ENCODE results near the gene CACNA1A.

CACNA1A gene

DNA sequence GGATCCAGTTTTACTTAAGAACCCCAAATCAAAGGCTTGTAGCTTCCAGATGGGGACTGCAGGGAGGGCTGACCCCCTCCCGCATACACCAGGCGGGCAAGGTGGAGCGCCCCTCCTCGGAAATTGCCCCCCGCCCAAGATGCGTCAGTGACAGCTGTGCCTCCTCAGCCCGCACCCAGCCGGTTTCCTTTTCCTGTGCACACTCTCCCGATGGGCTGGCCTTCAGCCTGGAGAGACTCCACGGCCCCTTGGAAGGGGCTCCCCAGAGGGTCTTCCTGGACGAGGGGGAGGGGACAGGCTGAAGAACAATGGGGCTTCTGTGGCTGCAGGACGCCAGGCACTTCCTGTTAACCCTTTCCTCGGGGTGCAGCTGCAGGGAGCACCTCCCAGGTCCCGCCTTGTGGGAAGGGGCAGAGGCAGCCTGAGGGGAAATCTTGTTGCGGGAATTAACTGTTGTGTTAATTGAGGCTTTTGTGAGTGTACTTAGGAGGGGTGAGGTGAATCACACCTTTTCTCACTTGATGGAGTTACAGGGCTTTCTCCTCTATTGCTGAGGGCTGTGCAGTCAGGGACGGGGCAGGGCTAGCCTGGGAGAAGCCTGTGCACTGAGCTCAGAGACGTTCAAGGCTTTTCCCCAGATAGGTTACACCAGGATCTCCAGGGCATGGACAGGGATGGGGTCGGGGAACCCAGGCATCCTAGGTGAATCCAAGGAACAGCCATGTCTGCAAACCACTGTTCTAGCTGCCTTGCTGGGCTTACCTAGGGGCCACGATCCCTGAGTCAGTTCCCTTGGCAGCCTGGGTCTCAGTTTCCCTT lies 341.7 kb downstream of the CACNA1A start (continued):
- TF ChIP-seq ZNF10 (tag by site-specific recombination; IDR thresholded peaks at IDR 0.05) (no peak), ZBTB20 (tag by site-specific recombination; IDR thresholded peaks at IDR 0.05) (peak; percentile 53; the same call in 1 of the 2 replicates), SP2 (tag by site-specific recombination; IDR thresholded peaks at IDR 0.05) (peak; percentile 77), ZNF266 (tag by site-specific recombination; IDR thresholded peaks at IDR 0.05; ENCODE audit: low read depth) (no peak), ZNF175 (tag by site-specific recombination; IDR thresholded peaks at IDR 0.05) (no peak), GLIS2 (tag by site-specific recombination; IDR thresholded peaks at IDR 0.05) (peak; percentile 64), MZF1 (tag by site-specific recombination; IDR thresholded peaks at IDR 0.05; ENCODE audit: borderline replicate concordance) (no peak), ZNF664 (tag by site-specific recombination; IDR thresholded peaks at IDR 0.05) (no peak), ZNF37A (tag by site-specific recombination; IDR thresholded peaks at IDR 0.05) (no peak), KLF8 (tag by site-specific recombination; IDR thresholded peaks at IDR 0.05) (peak; percentile 58; the same call in 1 of the 2 replicates), ZNF621 (tag by site-specific recombination; IDR thresholded peaks at IDR 0.05) (no peak), ZNF555 (tag by site-specific recombination; conservative IDR thresholded peaks at IDR 0.05) (no peak), HOXC10 (CRISPR knock-in tag; IDR thresholded peaks at IDR 0.05) (no peak), ZNF544 (tag by site-specific recombination; IDR thresholded peaks at IDR 0.05) (no peak), SP7 (tag by site-specific recombination; IDR thresholded peaks at IDR 0.05) (peak; percentile 97), ZNF184 (tag by site-specific recombination; IDR thresholded peaks at IDR 0.05) (no peak), ZNF514 (tag by site-specific recombination; IDR thresholded peaks at IDR 0.05) (no peak), ZSCAN23 (tag by site-specific recombination; IDR thresholded peaks at IDR 0.05) (no peak)
- TF ChIP-seq, protein P1, sequence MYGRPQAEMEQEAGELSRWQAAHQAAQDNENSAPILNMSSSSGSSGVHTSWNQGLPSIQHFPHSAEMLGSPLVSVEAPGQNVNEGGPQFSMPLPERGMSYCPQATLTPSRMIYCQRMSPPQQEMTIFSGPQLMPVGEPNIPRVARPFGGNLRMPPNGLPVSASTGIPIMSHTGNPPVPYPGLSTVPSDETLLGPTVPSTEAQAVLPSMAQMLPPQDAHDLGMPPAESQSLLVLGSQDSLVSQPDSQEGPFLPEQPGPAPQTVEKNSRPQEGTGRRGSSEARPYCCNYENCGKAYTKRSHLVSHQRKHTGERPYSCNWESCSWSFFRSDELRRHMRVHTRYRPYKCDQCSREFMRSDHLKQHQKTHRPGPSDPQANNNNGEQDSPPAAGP (tag by site-specific recombination; IDR thresholded peaks at IDR 0.05), result peak; percentile 99
- TF ChIP-seq, protein P2, sequence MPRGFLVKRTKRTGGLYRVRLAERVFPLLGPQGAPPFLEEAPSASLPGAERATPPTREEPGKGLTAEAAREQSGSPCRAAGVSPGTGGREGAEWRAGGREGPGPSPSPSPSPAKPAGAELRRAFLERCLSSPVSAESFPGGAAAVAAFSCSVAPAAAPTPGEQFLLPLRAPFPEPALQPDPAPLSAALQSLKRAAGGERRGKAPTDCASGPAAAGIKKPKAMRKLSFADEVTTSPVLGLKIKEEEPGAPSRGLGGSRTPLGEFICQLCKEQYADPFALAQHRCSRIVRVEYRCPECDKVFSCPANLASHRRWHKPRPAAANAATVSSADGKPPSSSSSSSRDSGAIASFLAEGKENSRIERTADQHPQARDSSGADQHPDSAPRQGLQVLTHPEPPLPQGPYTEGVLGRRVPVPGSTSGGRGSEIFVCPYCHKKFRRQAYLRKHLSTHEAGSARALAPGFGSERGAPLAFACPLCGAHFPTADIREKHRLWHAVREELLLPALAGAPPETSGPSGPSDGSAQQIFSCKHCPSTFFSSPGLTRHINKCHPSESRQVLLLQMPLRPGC (tag by site-specific recombination; IDR thresholded peaks at IDR 0.05), result no peak; the same call in 1 of the 2 replicates
- TF ChIP-seq, protein P3, sequence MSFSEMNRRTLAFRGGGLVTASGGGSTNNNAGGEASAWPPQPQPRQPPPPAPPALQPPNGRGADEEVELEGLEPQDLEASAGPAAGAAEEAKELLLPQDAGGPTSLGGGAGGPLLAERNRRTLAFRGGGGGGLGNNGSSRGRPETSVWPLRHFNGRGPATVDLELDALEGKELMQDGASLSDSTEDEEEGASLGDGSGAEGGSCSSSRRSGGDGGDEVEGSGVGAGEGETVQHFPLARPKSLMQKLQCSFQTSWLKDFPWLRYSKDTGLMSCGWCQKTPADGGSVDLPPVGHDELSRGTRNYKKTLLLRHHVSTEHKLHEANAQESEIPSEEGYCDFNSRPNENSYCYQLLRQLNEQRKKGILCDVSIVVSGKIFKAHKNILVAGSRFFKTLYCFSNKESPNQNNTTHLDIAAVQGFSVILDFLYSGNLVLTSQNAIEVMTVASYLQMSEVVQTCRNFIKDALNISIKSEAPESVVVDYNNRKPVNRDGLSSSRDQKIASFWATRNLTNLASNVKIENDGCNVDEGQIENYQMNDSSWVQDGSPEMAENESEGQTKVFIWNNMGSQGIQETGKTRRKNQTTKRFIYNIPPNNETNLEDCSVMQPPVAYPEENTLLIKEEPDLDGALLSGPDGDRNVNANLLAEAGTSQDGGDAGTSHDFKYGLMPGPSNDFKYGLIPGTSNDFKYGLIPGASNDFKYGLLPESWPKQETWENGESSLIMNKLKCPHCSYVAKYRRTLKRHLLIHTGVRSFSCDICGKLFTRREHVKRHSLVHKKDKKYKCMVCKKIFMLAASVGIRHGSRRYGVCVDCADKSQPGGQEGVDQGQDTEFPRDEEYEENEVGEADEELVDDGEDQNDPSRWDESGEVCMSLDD (tag by site-specific recombination; IDR thresholded peaks at IDR 0.05), result peak; percentile 79
- TF ChIP-seq, protein P4, sequence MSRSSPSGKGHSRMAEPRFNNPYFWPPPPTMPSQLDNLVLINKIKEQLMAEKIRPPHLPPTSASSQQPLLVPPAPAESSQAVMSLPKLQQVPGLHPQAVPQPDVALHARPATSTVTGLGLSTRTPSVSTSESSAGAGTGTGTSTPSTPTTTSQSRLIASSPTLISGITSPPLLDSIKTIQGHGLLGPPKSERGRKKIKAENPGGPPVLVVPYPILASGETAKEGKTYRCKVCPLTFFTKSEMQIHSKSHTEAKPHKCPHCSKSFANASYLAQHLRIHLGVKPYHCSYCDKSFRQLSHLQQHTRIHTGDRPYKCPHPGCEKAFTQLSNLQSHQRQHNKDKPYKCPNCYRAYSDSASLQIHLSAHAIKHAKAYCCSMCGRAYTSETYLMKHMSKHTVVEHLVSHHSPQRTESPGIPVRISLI (tag by site-specific recombination; IDR thresholded peaks at IDR 0.05), result no peak
- TF ChIP-seq, protein P5, sequence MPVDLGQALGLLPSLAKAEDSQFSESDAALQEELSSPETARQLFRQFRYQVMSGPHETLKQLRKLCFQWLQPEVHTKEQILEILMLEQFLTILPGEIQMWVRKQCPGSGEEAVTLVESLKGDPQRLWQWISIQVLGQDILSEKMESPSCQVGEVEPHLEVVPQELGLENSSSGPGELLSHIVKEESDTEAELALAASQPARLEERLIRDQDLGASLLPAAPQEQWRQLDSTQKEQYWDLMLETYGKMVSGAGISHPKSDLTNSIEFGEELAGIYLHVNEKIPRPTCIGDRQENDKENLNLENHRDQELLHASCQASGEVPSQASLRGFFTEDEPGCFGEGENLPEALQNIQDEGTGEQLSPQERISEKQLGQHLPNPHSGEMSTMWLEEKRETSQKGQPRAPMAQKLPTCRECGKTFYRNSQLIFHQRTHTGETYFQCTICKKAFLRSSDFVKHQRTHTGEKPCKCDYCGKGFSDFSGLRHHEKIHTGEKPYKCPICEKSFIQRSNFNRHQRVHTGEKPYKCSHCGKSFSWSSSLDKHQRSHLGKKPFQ (tag by site-specific recombination; IDR thresholded peaks at IDR 0.05), result peak; percentile 85
- TF ChIP-seq, protein P6, sequence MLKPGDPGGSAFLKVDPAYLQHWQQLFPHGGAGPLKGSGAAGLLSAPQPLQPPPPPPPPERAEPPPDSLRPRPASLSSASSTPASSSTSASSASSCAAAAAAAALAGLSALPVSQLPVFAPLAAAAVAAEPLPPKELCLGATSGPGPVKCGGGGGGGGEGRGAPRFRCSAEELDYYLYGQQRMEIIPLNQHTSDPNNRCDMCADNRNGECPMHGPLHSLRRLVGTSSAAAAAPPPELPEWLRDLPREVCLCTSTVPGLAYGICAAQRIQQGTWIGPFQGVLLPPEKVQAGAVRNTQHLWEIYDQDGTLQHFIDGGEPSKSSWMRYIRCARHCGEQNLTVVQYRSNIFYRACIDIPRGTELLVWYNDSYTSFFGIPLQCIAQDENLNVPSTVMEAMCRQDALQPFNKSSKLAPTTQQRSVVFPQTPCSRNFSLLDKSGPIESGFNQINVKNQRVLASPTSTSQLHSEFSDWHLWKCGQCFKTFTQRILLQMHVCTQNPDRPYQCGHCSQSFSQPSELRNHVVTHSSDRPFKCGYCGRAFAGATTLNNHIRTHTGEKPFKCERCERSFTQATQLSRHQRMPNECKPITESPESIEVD (tag by site-specific recombination; IDR thresholded peaks at IDR 0.05), result no peak
- TF ChIP-seq, protein P7, sequence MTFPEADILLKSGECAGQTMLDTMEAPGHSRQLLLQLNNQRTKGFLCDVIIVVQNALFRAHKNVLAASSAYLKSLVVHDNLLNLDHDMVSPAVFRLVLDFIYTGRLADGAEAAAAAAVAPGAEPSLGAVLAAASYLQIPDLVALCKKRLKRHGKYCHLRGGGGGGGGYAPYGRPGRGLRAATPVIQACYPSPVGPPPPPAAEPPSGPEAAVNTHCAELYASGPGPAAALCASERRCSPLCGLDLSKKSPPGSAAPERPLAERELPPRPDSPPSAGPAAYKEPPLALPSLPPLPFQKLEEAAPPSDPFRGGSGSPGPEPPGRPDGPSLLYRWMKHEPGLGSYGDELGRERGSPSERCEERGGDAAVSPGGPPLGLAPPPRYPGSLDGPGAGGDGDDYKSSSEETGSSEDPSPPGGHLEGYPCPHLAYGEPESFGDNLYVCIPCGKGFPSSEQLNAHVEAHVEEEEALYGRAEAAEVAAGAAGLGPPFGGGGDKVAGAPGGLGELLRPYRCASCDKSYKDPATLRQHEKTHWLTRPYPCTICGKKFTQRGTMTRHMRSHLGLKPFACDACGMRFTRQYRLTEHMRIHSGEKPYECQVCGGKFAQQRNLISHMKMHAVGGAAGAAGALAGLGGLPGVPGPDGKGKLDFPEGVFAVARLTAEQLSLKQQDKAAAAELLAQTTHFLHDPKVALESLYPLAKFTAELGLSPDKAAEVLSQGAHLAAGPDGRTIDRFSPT (tag by site-specific recombination; IDR thresholded peaks at IDR 0.05), result peak; percentile 43; the same call in 1 of the 2 replicates
- TF ChIP-seq, protein P8, sequence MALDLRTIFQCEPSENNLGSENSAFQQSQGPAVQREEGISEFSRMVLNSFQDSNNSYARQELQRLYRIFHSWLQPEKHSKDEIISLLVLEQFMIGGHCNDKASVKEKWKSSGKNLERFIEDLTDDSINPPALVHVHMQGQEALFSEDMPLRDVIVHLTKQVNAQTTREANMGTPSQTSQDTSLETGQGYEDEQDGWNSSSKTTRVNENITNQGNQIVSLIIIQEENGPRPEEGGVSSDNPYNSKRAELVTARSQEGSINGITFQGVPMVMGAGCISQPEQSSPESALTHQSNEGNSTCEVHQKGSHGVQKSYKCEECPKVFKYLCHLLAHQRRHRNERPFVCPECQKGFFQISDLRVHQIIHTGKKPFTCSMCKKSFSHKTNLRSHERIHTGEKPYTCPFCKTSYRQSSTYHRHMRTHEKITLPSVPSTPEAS (tag by site-specific recombination; IDR thresholded peaks at IDR 0.05), result no peak

Measured in HEK293 (cell line).